HG02885 (cell line): Measurements from ENCODE around the gene EDC3.

Source experiments
- ATAC-seq: cut with Tn5 transposase; IDR thresholded peaks from one replicate; pipeline ENCODE4 v1.9.1; 2021; ENCODE audit warnings: mild to moderate bottlenecking; ENCODE audit not compliant: unreplicated experiment, poor library complexity

The EDC3 gene

DNA sequence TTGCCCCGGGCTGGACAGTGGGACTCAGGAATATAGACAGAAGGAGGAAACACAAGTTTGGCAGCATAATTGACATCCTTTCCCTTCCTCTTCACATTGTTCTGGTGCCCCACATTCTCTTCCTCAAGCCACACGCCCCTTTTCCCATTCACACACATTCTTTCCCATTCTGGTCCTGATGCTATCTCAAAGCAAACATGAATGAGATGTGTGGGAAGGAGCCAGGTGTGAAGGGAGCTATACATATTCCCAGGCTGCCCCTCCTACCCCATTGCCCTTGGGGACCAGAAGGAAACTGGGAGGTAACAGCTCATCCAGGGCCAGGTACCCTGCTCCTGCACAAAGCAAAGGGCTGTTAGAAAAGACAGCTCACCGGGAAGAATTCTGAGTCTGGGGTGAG is 103.6 kb downstream of the EDC3 start:
- ATAC-seq, result no peak

DNA sequence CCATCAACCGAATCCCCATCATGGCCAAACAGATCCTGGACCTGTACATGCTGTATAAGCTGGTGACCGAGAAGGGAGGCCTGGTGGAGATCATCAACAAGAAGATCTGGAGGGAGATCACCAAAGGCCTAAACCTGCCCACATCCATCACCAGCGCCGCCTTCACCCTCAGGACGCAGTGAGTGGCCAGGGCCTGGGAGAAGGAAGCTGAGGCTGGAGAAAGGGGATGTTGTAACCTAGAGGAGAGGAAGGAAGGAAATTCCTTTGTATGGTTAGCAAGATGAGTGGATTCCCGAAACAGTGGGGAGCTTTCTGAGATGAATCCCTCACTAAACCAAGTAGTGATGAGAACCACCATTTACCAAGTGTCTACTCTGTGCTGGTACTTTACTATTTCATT is 106.0 kb downstream of the EDC3 start:
- no peak for ATAC-seq

DNA sequence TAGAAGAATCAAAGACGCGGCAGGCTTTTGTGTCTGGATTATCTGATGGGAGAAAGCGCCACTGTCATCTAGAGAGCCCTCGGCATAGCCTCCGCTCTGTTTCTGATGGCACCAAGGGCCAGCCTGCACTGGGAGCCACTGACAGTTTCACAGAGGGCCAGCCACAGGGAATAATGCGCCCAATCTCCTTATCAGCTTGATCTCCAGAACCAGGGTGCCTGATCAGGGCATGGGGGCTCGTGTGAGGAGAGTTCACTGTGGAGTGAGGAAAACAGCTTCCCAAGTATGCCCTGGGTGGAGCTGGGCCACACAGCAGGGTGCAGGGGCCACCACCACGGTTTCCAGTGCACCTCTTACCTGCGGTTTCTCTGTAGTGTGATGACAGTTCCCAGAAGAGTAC is 110.0 kb downstream of the EDC3 start:
- no peak for ATAC-seq

DNA sequence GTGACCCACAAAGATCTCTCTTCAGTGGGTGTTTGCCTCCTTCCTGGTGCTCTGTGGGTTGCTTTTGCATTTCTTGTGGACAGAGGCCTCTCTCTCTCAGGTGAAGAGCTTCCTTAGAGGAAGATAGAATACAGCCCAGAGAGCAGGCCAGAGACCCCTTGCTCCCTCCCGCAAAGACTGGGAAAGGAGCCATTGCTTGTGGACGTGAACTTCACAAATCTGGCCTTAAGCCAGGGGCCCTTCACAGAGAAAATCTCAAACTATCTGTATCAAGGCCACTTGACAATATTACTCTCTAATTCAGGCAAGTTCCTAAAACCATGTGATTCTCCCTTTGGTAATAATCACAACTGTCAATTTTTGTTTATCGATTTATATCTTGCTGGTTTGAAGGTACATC is 110.6 kb downstream of the EDC3 start:
- ATAC-seq, result no peak

DNA sequence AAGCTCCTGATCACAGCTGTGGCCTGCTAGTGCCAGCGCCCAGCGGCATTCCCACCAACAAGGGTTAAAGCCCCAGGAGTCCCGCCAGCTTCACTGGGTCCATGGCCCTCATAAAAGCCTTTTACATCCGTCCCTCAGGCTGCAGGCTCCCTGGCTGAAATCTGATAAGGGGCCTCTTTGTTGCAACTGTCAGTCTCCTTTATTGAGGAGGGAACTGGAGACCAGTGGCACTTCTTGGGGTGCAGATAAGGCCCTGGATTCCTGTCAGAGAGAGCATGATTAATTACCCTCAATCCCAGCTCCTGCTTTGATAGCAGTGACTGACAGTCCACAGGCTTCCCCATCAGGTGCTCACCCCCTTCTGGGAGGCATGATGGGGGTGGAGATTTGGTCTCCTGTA is 111.0 kb downstream of the EDC3 start:
- ATAC-seq, result no peak

DNA sequence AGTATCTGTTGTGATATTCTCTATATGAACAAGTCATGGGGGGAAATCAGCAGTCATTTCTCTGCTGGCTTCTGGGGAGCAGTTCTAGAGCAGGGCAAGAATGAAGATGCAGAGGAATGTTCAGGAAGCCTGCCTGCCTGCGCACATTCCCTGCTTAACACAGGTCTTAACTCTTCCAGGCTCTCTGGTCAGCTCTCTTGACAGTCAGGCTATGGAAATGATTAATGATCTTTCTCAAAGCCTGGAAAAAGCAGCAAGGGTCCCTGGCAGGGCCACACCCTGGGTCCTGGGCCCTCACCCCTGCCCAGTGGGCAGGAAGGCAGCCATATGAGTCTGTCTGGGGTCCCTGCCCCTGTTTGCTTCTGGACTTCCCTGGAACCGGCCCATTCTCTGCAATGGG is 111.6 kb downstream of the EDC3 start:
- no peak for ATAC-seq
